IPS-18c (cell line): ENCODE data around the gene RAD51B.
"Not testable (repeated sequence)": the region's sequence is repeated elsewhere in the genome, so short reads cannot be mapped to it uniquely, and the experiment has no call there.

Source experiments
- H3K4me3 ChIP-seq: 2 replicates; pipeline ENCODE4 v1.7.0; 2013; ENCODE audit warnings: low read depth, mild to moderate bottlenecking, low read length, moderate library complexity; ENCODE audit not compliant: insufficient read depth
- H3K9me3 ChIP-seq: one replicate; pipeline ENCODE4 v1.6.1; 2013; ENCODE audit warnings: mild to moderate bottlenecking, low read length, moderate library complexity; ENCODE audit not compliant: control insufficient read depth, insufficient read depth

Gene RAD51B

DNA sequence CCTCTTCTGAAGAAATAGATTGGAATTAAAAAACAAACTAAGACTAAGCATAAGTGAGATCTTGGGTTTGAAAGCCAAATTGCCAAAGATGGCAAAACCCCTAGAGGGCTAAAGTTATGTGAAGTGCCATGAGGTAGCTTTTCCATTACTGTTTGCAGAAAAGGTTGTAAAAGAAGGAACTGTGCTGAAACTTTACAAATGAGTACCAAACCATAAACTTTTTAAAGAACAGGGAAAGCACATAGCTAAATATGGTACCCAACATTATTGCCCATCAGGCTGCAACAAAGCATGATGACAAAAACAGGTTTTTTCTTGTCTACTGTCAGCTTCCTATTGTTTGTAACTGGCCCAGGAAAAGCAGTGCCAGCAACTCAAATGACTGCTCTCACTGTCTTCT lies 224.2 kb downstream of the RAD51B start:
- no peak overlapping the region for H3K4me3 ChIP-seq
- no peaks in the 10 kb centered on the region for H3K9me3 ChIP-seq

- Histone ChIP-seq H3K4me3 (no peak overlapping the region), H3K9me3 (no peaks in the 10 kb centered on the region)
Measured at GRCh38 chr14:68047906-68048305, 228.3 kb downstream of the RAD51B start.

GRCh38 chr14:68048815-68049214 lies 229.2 kb downstream of the RAD51B start:
- H3K4me3 ChIP-seq, H3K9me3 ChIP-seq: not testable (repeated sequence)

- H3K9me3 ChIP-seq: no peaks in the 10 kb centered on the region
- no peak overlapping the region for H3K4me3 ChIP-seq
Measured at GRCh38 chr14:68050177-68050576, 230.6 kb downstream of the RAD51B start.

DNA sequence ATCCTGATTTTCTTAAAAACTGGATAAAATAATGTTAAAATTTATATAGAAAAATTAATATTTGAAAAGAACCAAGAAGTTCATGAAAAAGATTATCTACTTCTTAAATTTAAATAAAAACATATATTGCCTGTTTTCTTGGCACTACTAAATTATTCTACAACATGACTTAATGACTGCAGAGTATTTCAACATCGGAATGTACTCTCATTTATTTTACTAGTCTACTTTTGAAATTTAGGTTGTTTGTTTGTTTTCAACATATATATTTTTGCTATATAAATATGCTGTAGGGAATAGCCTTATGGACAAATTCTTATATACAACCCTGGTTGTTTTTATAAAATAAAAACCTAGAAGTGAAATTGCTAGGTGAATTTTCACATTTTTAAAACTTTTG lies 231.6 kb downstream of the RAD51B start:
- no peaks in the 10 kb centered on the region for H3K9me3 ChIP-seq
- no peak overlapping the region for H3K4me3 ChIP-seq

DNA sequence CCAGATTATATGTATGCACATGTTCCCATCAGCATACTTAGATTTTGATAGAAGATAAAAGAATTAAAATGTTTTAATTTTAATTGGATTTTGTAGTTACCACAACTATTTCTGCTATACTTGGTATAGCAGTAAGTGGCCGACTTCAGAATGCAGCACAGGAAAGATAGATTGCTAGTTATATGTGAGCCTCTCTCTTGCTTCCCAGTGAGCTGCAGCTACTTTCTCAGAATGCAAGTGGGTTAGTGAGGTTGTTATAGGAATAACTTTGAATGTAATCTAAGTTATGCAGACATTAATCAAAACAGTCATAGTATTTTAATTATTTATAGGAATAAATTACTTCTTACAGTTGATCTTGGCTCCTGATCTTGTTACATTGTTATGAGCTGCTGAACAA lies 240.6 kb downstream of the RAD51B start:
- no peaks in the 10 kb centered on the region for H3K9me3 ChIP-seq
- no peak overlapping the region for H3K4me3 ChIP-seq

GRCh38 chr14:68062651-68063050 lies 243.1 kb downstream of the RAD51B start:
- H3K9me3 ChIP-seq: no peaks in the 10 kb centered on the region
- H3K4me3 ChIP-seq: no peak overlapping the region

DNA sequence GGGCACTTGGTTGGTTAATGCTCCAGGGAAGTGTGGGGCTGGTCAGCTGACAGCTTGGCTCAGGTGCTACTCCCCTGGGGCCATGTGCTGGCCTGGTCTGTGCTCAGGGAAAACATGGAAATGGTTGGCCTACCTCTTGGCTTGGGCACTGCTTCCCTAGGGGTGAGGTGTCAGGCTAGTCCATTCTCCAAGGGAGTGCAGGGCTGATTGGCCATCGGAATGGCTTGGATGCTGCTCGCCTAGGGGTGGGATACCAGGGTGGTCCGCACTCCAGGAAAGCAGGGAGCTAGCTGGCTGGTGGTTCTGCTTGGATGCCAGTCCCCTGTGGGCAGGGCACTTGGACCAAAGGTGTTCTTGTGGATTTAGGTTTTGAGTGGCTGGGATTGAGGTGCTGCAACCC lies 245.7 kb downstream of the RAD51B start:
- H3K9me3 ChIP-seq: no peaks in the 10 kb centered on the region

GRCh38 chr14:68074765-68075381 lies 255.3 kb downstream of the RAD51B start:
- no peaks in the 10 kb centered on the region for H3K9me3 ChIP-seq
- H3K4me3 ChIP-seq: no peak overlapping the region

More for the DNA sequence above, 245.7 kb downstream of the RAD51B start:
- H3K4me3 ChIP-seq: no peak overlapping the region

- Histone ChIP-seq H3K4me3 (no peak overlapping the region), H3K9me3 (no peaks in the 10 kb centered on the region)
Measured at GRCh38 chr14:68075382-68076029, 255.9 kb downstream of the RAD51B start.

GRCh38 chr14:68076451-68076850 lies 256.9 kb downstream of the RAD51B start:
- Histone ChIP-seq H3K9me3 (no peaks in the 10 kb centered on the region), H3K4me3 (no peak overlapping the region)

DNA sequence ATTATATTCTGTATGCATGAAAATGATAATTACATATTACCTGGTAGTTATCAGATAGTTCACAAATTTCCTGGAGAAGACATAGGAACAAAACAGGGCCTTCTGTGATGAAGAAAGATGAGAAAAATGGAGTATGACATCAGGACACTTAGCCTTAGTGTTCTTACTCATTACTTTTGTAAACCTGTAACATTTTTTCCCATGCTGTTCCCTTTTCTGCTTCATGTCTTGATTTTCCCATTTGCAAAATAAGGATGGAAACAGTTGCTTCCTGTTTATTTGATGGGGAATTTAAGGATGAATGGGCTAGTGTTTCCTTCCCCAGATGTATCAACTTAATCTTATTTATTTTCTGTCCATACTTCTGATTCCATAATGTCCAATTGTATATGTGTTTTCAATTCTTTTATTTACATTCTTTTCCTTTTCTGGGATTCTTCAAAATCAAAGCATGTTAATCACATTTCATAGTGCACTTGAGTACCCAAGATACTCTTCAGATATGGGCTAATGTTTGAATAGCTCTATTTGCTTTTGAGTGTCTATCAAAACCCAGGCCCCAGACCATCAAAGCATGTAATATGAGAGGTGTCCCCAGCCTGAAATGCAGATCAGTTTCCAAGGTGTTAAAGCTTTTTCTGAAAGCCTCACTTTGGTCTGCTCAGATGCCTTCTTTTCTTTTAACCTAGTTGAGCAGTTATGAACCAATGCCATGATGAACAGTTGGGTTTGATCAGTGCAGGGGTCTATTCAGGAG lies 260.5 kb downstream of the RAD51B start:
- no peaks in the 10 kb centered on the region for H3K9me3 ChIP-seq
- no peak overlapping the region for H3K4me3 ChIP-seq

- Histone ChIP-seq H3K9me3 (no peaks in the 10 kb centered on the region), H3K4me3 (no peak overlapping the region)
Measured at GRCh38 chr14:68081489-68081888, 261.9 kb downstream of the RAD51B start.

GRCh38 chr14:68082698-68083291 lies 263.2 kb downstream of the RAD51B start:
- H3K4me3 ChIP-seq: no peak overlapping the region

DNA sequence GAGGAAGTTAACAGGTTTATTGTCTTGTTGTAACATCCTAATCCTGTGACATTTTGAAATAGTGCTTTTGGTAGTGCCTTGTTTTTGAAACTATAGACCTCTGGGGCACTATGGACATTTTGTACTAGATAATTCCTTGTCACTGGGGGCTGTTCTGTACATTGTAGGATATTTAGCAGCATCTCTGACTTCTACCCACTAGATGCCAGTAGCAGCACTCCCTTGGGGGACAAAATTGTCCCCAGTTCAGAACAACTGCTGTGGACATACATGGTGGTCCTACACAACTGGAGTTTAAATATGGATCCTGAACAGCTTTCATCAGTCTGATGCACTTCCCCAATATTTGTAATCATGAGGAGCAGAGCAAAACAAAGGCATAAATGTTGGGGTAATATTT lies 264.7 kb downstream of the RAD51B start:
- H3K9me3 ChIP-seq: no peaks in the 10 kb centered on the region
- no peak overlapping the region for H3K4me3 ChIP-seq

More at GRCh38 chr14:68082698-68083291, 263.2 kb downstream of the RAD51B start:
- H3K9me3 ChIP-seq: no peaks in the 10 kb centered on the region

DNA sequence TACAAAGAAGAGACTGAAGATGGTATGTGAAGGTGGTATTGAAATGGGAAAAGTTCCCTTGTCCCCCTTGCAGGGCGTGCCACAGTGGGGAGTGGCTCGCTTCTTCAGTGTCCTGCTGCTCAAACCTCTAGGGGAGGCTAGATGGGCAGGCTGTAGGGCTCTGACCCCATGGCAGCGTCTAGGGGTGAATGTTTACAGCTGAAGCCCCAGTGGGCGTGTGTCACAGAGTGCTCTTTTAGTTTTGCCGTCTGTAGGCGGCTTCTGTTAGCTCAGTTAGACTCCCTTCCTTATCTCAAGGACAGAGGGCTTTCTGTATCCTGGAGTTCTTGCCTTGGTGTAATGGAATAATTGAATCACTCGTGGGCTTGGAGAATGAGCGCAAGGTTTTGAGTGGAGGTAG lies 266.2 kb downstream of the RAD51B start:
- Histone ChIP-seq H3K9me3 (no peaks in the 10 kb centered on the region), H3K4me3 (no peak overlapping the region)

GRCh38 chr14:68088451-68088854 lies 268.9 kb downstream of the RAD51B start:
- Histone ChIP-seq H3K9me3 (no peaks in the 10 kb centered on the region), H3K4me3 (no peak overlapping the region)
